K562 (cell line): Measurements from ENCODE around the gene BAG1. TPM values are rescaled to one million over a fixed set of nuclear protein-coding genes. Genes with fewer than 3 reads are reported as not detected.

Experiments
- polyA plus RNA-seq, 8 experiments: library from polyadenylated mRNA; depleted of rRNA in 4 of 8; stranded (reverse) in 5 of 8; unstranded in 3 of 8; fragments of >200 nt; fragmentation: Nextera tagmentation in 2 of 8; fragmentation: Illumina TruSeq in 1 of 8; extraction: Ambion mirVana in 2 of 8; extraction: Trizol in 1 of 8; gene quantifications; 2 replicates each; pipeline versions ENCODE4 v1.2.1 to v1.2.3, GENCODE V29; 2011 to 2014; ENCODE audit warnings: inconsistent platforms in 1 of 8, missing spikeins in 1 of 8
- total RNA-seq, 7 experiments: library from RNA; depleted of rRNA in 6 of 7; stranded (reverse); fragments of >200 nt in 6 of 7; fragmentation: Illumina TruSeq in 2 of 7; extraction: Trizol in 2 of 7; gene quantifications; 2 replicates each; pipeline versions ENCODE4 v1.2.1 to v1.2.3, GENCODE V29; 2011 to 2021; ENCODE audit warnings: low replicate concordance in 1 of 7

BAG1 gene
- total and polyA plus RNA-seq, 9 of the 15 experiments (the other 6 are each of a cell fraction or from before 2014, with no cell fraction given), result 9.7 to 106 (median 56.9) TPM

Other genes starting within 250 kb of the BAG1 start
Only the 7 nearest of the 9 such genes appear.
- 16.0 and 17.0 TPM in 2 replicates for gene SMU1, start 188.0 kb downstream of the BAG1 start, total RNA-seq (2014; rRNA removed)
- 33.4 and 35.9 TPM in 2 replicates for gene SMU1, start 188.0 kb downstream of the BAG1 start, total RNA-seq (2014; rRNA removed; fragmentation: Illumina TruSeq; extraction: Trizol)
- gene SMU1, start 188.0 kb downstream of the BAG1 start, total RNA-seq (2015; rRNA removed; fragmentation: Illumina TruSeq; extraction: Trizol), result 27.6 and 28.2 TPM in 2 replicates
- gene SMU1, start 188.0 kb downstream of the BAG1 start, total RNA-seq (2021), result 19.1 and 21.7 TPM in 2 replicates
- 15.3 and 20.7 TPM in 2 replicates for gene SMU1, start 188.0 kb downstream of the BAG1 start, polyA plus RNA-seq (2011; rRNA removed)
- 16.6 and 17.9 TPM in 2 replicates for gene SMU1, start 188.0 kb downstream of the BAG1 start, polyA plus RNA-seq (2014; fragmentation: Illumina TruSeq; extraction: Trizol)
- 10 to 100 TPM; 20.5 to 23.9 TPM for gene SMU1, start 188.0 kb downstream of the BAG1 start, polyA plus RNA-seq (2014; fragmentation: Nextera tagmentation; extraction: Ambion mirVana)
- gene SMU1, start 188.0 kb downstream of the BAG1 start, polyA plus RNA-seq (2014; rRNA removed), result 13.2 and 15.0 TPM in 2 replicates
- gene B4GALT1, start 97.4 kb downstream of the BAG1 start, total RNA-seq (2014; rRNA removed), result 7.1 and 8.7 TPM in 2 replicates
- 4.4 and 4.8 TPM in 2 replicates for gene B4GALT1, start 97.4 kb downstream of the BAG1 start, total RNA-seq (2014; rRNA removed; fragmentation: Illumina TruSeq; extraction: Trizol)
- 3.7 and 4.1 TPM in 2 replicates for gene B4GALT1, start 97.4 kb downstream of the BAG1 start, total RNA-seq (2015; rRNA removed; fragmentation: Illumina TruSeq; extraction: Trizol)
- 22.0 and 26.8 TPM in 2 replicates for gene B4GALT1, start 97.4 kb downstream of the BAG1 start, total RNA-seq (2021)
- gene B4GALT1, start 97.4 kb downstream of the BAG1 start, polyA plus RNA-seq (2011; rRNA removed), result 9.6 and 10.1 TPM in 2 replicates
- gene B4GALT1, start 97.4 kb downstream of the BAG1 start, polyA plus RNA-seq (2014; fragmentation: Illumina TruSeq; extraction: Trizol), result 21.4 and 23.8 TPM in 2 replicates
- gene B4GALT1, start 97.4 kb downstream of the BAG1 start, polyA plus RNA-seq (2014; fragmentation: Nextera tagmentation; extraction: Ambion mirVana), result 1 to 10 TPM; 5.2 to 6.0 TPM
- 10.7 and 13.2 TPM in 2 replicates for gene B4GALT1, start 97.4 kb downstream of the BAG1 start, polyA plus RNA-seq (2014; rRNA removed)
- gene SPINK4, start 24.5 kb downstream of the BAG1 start, total RNA-seq (2014; rRNA removed), result not detected in 2 replicates
- 1.1 and 1.6 TPM in 2 replicates for gene SPINK4, start 24.5 kb downstream of the BAG1 start, total RNA-seq (2014; rRNA removed; fragmentation: Illumina TruSeq; extraction: Trizol)
- not detected in 2 replicates for gene SPINK4, start 24.5 kb downstream of the BAG1 start, total RNA-seq (2015; rRNA removed; fragmentation: Illumina TruSeq; extraction: Trizol)
- 0.80 TPM in 1 of 2 replicates, not detected in the other for gene SPINK4, start 24.5 kb downstream of the BAG1 start, total RNA-seq (2021)
- gene SPINK4, start 24.5 kb downstream of the BAG1 start, polyA plus RNA-seq (2011; rRNA removed), result 0.74 and 1.1 TPM in 2 replicates
- 2.0 and 2.1 TPM in 2 replicates for gene SPINK4, start 24.5 kb downstream of the BAG1 start, polyA plus RNA-seq (2014; fragmentation: Illumina TruSeq; extraction: Trizol)
- 1 to 10 TPM; 3.9 to 5.5 TPM for gene SPINK4, start 24.5 kb downstream of the BAG1 start, polyA plus RNA-seq (2014; fragmentation: Nextera tagmentation; extraction: Ambion mirVana)
- 2.1 and 5.1 TPM in 2 replicates for gene SPINK4, start 24.5 kb downstream of the BAG1 start, polyA plus RNA-seq (2014; rRNA removed)
- 34.2 and 42.8 TPM in 2 replicates for gene CHMP5, start 341 bp upstream of the BAG1 start, total RNA-seq (2014; rRNA removed)
- 59.9 and 71.6 TPM in 2 replicates for gene CHMP5, start 341 bp upstream of the BAG1 start, total RNA-seq (2014; rRNA removed; fragmentation: Illumina TruSeq; extraction: Trizol)
- 33.8 and 36.5 TPM in 2 replicates for gene CHMP5, start 341 bp upstream of the BAG1 start, total RNA-seq (2015; rRNA removed; fragmentation: Illumina TruSeq; extraction: Trizol)
- 36.0 and 39.3 TPM in 2 replicates for gene CHMP5, start 341 bp upstream of the BAG1 start, total RNA-seq (2021)
- 53.3 and 67.2 TPM in 2 replicates for gene CHMP5, start 341 bp upstream of the BAG1 start, polyA plus RNA-seq (2011; rRNA removed)
- 50.9 and 53.0 TPM in 2 replicates for gene CHMP5, start 341 bp upstream of the BAG1 start, polyA plus RNA-seq (2014; fragmentation: Illumina TruSeq; extraction: Trizol)
- 100 to 1,000 TPM in 1 of 2 experiments, 10 to 100 TPM in 1; 99.5 to 105 TPM for gene CHMP5, start 341 bp upstream of the BAG1 start, polyA plus RNA-seq (2014; fragmentation: Nextera tagmentation; extraction: Ambion mirVana)
- gene CHMP5, start 341 bp upstream of the BAG1 start, polyA plus RNA-seq (2014; rRNA removed), result 53.0 and 54.9 TPM in 2 replicates
- 22.1 and 23.8 TPM in 2 replicates for gene NFX1, start 25.8 kb upstream of the BAG1 start, total RNA-seq (2014; rRNA removed)
- gene NFX1, start 25.8 kb upstream of the BAG1 start, total RNA-seq (2014; rRNA removed; fragmentation: Illumina TruSeq; extraction: Trizol), result 26.3 and 28.7 TPM in 2 replicates
- gene NFX1, start 25.8 kb upstream of the BAG1 start, total RNA-seq (2015; rRNA removed; fragmentation: Illumina TruSeq; extraction: Trizol), result 24.8 and 26.8 TPM in 2 replicates
- gene NFX1, start 25.8 kb upstream of the BAG1 start, total RNA-seq (2021), result 29.9 and 30.8 TPM in 2 replicates
- 36.5 and 38.9 TPM in 2 replicates for gene NFX1, start 25.8 kb upstream of the BAG1 start, polyA plus RNA-seq (2011; rRNA removed)
- gene NFX1, start 25.8 kb upstream of the BAG1 start, polyA plus RNA-seq (2014; fragmentation: Illumina TruSeq; extraction: Trizol), result 32.7 and 38.5 TPM in 2 replicates
- gene NFX1, start 25.8 kb upstream of the BAG1 start, polyA plus RNA-seq (2014; fragmentation: Nextera tagmentation; extraction: Ambion mirVana), result 10 to 100 TPM in 1 of 2 experiments, 1 to 10 TPM in 1; 8.8 to 32.5 TPM
- 24.0 TPM in 2 replicates for gene NFX1, start 25.8 kb upstream of the BAG1 start, polyA plus RNA-seq (2014; rRNA removed)
- not detected in 2 replicates for gene AQP7, start 137.9 kb upstream of the BAG1 start, total RNA-seq (2014; rRNA removed)
- gene AQP7, start 137.9 kb upstream of the BAG1 start, total RNA-seq (2014; rRNA removed; fragmentation: Illumina TruSeq; extraction: Trizol), result 0.06 TPM in 1 of 2 replicates, not detected in the other
- not detected in 2 replicates for gene AQP7, start 137.9 kb upstream of the BAG1 start, total RNA-seq (2015; rRNA removed; fragmentation: Illumina TruSeq; extraction: Trizol)
- gene AQP7, start 137.9 kb upstream of the BAG1 start, total RNA-seq (2021), result 0.04 and 0.13 TPM in 2 replicates
- gene AQP7, start 137.9 kb upstream of the BAG1 start, polyA plus RNA-seq (2011; rRNA removed), result 0.50 and 0.53 TPM in 2 replicates
- 0.07 and 0.15 TPM in 2 replicates for gene AQP7, start 137.9 kb upstream of the BAG1 start, polyA plus RNA-seq (2014; fragmentation: Illumina TruSeq; extraction: Trizol)
- gene AQP7, start 137.9 kb upstream of the BAG1 start, polyA plus RNA-seq (2014; fragmentation: Nextera tagmentation; extraction: Ambion mirVana), result under 1 TPM in 1 of 2 experiments, not detected in 1; 0.11 TPM
- gene AQP7, start 137.9 kb upstream of the BAG1 start, polyA plus RNA-seq (2014; rRNA removed), result 0.04 and 0.46 TPM in 2 replicates
- 17.6 and 26.9 TPM in 2 replicates for gene AQP3, start 182.9 kb upstream of the BAG1 start, total RNA-seq (2014; rRNA removed)
- 11.1 and 12.8 TPM in 2 replicates for gene AQP3, start 182.9 kb upstream of the BAG1 start, total RNA-seq (2014; rRNA removed; fragmentation: Illumina TruSeq; extraction: Trizol)
- 13.3 and 15.1 TPM in 2 replicates for gene AQP3, start 182.9 kb upstream of the BAG1 start, total RNA-seq (2015; rRNA removed; fragmentation: Illumina TruSeq; extraction: Trizol)
- 25.5 and 27.1 TPM in 2 replicates for gene AQP3, start 182.9 kb upstream of the BAG1 start, total RNA-seq (2021)
- 25.8 and 31.5 TPM in 2 replicates for gene AQP3, start 182.9 kb upstream of the BAG1 start, polyA plus RNA-seq (2011; rRNA removed)
- 25.0 and 30.0 TPM in 2 replicates for gene AQP3, start 182.9 kb upstream of the BAG1 start, polyA plus RNA-seq (2014; fragmentation: Illumina TruSeq; extraction: Trizol)
- 1 to 10 TPM; 4.2 to 6.0 TPM for gene AQP3, start 182.9 kb upstream of the BAG1 start, polyA plus RNA-seq (2014; fragmentation: Nextera tagmentation; extraction: Ambion mirVana)
- gene AQP3, start 182.9 kb upstream of the BAG1 start, polyA plus RNA-seq (2014; rRNA removed), result 25.3 and 29.9 TPM in 2 replicates